Ammon's horn (tissue), 1 donor: ENCODE data around the gene ALOX5AP.

ENCODE experiments used
- DNase-seq: peaks from one replicate; pipeline ENCODE4 v3.0.0-alpha.2; 2016; ENCODE audit warnings: low spot score

Gene ALOX5AP

DNA sequence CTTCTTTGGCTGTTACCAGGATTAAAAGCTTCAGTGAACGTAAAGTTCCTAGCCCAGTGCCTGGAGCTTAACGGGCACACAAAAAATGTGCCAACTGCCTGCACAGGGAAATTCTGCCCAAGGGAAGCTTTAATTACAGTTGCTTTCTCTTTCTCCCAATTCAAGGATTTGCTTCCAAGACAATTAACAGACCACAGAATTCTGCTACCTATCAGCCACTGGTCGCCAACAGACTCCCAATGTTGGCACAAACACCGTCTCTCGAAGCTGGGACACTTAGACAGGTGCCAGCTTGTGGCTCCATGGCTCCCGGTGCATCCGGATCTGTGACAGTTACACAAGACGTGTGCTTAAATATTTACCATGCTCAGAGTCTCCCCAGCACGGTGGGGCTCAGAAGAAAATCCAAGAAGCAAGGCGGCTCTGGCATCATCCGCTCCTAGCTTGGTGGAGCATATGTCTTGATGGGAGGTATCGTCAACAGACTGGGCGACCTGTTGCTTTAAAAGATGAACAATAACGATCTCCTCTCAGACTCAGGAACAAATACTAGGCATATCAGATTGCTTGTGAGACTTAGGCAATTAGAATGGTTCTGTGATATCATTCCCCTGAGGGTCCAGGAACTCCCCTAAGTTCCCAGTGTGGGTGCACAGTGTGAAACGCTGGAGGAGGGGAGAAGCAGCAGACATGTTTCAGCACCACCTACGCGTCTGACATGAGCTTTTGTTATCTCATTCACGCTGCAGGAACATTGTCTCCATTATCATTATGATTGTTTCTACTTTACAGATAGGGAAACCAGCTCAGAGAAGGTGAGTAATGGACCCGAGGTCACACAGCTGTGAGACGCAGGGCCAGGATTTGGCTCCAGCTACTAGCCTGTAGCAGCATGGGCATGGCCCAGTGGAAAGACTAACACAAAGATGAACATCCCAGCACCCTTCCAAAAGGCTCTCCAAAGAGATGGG, 61.6 kb downstream of the ALOX5AP start:
- DNase-seq = no peak

DNA sequence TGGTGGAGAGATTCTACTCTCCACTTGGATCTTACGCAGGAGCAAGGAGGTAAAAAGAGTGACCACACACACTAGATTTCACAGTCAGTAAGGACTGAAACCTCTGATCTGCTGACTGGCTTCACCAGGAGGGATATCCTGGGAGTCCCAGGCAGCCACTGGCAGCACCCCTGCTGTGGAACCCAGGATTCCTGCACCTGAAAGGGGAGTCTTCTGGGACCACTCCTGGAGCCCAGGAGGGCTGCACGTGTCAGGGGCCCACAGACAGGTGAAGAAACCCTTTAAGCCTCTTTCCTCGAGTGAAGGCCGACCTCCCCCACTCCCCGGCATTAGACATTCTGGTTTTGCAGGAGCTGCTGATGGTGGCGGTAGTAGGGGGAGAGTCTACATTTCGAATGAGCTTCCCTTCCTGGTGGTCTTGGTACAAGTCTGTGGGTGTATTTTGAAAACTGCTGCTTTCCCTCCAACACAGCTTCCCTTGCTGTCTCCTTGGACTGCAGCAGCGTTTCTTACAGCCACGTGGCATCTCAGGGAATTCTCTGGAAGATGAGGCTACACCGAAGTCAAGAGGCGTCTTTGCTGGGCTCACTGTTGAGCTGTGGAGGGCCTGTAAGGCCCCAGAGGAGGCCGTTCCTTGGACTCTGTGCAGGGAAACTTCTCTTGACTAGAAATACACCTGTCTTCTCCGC, 62.6 kb downstream of the ALOX5AP start:
- DNase-seq = no peak

DNA sequence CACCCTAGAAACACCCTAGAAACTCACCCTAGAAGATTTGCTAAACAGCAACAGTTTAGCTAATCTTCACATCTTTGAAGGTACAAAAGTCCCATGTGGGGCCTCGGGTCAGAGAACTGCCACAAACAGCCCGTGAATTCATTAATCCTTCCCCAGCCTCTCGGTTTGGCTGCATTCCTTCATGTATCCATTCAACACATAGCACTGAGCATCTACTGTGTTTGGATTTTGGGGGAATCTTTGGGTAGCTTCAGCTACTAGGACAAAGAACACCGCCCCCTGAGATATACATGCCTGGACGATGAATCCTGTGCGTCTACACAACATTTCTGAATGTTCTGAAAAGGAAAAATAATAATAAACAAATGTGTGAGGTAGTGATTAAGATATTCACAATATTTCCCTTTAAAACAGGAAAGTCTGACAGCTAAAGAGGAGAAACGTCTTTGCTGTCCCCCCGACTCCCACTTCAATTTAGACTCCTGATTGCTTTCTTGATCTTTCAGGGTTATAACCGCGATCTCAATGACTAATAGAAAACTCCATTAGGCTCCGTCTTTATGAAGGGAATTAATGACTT, 63.5 kb downstream of the ALOX5AP start:
- DNase-seq = no peak

DNA sequence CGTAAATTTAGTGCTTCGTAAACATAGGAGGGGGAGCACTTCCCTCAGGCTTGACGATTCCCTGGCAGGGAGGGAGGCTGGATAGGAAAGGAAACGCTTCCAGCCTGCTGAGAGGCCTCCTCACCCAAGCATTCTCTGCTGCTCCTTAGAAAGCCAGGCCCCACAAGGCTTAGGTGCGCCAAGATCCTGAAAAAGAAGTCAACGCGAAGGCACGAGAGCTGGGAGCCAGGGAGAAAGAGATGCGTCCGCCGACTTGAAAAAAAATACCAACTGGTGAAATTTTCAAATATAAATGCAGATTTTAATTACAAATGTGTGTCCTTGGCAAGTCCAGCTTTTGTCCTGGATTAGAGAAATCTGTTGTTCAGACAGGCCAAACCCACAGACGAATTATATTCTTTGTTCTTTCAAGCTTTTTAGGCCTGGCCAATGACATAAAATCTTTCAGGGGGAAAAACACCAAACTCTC, 64.0 kb downstream of the ALOX5AP start:
- no peak for DNase-seq

DNA sequence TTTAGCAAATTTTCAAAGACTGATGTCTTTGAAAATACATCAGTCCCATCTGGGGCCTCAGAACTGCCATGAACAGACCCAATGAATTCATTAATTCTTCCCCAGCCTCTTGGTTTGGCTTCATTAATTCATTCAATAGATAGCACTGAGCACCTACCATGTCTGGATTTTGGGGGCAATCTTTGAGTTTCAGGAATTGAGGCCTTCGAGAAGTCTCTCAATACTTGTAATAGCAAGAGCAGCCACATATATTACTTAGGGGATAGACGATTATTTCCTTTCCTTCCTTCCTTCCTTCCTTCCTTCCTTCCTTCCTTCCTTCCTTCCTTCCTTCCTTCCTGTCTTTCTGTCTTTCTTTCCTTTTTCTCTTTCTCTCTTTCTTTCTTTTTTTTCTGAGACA, 64.8 kb downstream of the ALOX5AP start:
- DNase-seq = no peak

DNA sequence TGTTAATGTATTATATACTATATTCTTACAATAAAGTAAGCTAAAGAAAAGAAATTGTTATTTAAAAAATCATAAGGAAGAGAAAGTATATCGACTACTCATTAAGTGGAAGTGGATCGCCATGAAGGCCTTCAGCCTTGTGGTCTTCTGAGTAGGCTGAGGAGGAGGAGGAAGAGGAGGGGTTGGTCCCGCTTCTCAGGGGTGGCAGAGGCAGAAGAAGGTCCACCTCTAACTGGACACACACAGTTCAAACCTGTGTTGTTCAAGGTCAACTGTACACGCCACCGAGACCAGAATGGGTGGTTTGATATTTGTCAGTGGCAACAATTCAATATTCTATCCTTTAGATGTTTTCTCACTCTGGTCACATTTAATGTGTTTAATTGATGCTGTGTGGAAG, 67.2 kb downstream of the ALOX5AP start:
- DNase-seq = no peak

DNA sequence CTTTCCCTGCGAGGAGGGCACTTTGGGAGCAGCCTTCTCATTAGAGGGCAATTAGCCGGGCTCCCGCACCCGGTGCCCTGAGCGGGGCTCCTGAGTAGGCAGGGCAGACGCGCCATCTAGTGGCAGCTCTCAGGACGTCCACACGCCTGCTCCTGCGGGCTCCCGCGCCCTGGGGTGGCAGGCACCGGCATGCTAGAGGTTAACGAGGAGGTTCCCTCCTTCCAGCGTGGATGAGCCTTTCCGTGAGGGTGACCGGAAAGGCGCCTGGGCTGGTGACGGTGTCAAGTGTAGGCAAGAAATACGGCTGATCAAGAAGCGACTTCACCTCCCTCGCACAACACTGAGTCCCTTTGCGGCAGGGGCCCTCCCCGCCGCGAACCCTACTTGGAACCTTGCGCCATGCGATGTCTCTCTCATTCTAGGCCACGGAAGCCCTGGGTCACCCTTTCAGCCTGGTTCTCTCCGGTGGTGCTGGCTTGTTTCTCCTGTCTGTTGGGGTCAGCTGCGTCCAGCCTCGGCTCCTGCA, 67.7 kb downstream of the ALOX5AP start:
- DNase-seq = peak; percentile 91

DNA sequence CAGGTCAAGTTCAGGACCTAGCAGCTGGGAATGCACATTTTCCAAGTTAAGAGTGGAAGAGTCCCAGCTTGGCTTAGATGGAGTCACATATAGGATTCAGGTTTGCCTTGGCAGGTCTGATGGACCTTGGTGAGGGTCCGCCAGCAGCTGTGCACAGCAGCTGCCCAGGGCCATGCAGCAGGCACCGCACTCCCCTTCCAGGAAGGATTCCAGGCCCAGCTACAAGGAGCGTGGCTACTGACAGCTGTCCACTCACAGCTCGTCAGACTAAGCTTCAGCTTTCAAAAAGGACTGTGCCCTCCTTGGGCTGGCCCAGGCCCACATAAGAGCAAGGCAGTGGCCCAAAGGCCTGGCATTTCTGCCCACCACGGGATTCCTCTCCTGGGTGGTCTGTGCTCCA, 68.4 kb downstream of the ALOX5AP start:
- DNase-seq = no peak

DNA sequence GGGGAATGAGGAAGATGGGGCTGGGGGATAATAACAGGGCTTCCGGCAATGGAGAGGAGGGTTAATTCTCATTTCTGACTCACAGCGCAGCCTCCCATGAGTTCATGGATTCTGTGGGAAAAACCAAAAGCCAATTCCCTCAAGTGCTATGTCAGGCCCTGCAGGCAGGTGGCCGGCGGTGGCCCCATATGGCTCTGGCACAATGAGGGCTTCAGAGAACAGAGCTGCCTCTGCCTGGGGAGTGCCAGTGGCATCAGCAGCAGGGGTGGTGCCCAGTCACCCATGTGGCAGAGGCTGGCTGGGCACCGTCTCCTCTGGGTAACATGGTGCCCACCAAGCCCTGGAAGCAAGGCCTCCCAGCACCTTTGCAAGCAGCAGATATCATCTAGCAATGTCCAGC, 69.1 kb downstream of the ALOX5AP start:
- DNase-seq = no peak

DNA sequence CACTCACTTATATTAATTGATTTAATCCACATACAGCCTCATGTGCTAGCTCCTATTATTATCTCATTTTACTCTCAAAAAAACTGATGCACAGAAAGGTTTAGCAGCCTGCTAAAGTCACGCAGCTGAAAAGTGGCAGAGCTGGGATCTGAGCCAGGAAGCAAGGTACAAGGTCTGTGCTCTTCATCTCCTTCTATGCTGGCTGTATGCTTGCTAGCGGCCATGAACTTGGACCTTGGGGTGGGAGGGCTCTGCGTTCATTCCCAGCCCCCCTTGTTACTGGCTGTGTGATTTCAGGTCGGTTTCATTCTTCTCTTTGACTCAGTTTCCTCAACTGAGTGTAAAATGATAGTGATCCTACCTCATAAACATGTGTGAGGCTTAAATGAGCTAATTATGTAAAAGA, 69.8 kb downstream of the ALOX5AP start:
- no peak for DNase-seq

DNA sequence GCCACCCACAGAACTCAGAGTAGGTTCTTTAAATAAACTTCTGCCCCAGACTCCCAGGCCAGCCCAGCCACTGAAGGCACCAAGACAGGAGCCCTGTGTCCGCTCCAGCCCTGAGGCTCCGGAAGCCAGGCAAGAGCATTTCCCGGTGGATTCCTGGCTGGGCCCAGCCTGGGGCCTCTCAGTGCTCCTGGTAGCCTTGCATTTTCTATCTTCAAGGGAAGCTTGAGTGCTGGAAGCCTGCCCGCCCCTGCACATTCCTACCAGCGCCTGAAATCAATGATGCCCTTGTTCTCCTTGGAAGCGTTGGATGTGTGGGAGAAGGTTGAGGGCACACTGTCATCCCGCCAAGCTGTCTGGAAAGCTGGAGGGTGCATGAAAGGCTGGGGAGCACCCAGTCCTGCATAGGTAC, 70.3 kb downstream of the ALOX5AP start:
- DNase-seq = peak; percentile 72

DNA sequence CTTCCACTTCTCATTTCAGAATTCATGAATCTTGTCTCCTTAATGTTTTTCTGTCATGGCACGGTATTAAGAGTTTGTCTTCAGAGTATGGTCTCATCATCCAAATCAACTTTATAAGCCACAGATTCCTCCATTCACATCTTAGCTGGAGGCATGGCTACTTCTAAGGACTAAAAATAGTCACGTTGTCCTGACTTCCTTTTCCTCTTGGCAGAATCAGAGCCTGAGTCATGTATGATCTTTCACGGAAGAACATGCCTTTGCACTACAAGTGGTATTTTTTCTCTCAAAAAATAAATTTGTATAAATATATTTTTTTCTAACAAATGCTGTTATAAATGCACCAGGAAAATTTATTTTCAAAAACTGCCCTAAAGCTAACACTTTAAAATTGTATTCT, 71.4 kb downstream of the ALOX5AP start:
- DNase-seq = no peak

DNA sequence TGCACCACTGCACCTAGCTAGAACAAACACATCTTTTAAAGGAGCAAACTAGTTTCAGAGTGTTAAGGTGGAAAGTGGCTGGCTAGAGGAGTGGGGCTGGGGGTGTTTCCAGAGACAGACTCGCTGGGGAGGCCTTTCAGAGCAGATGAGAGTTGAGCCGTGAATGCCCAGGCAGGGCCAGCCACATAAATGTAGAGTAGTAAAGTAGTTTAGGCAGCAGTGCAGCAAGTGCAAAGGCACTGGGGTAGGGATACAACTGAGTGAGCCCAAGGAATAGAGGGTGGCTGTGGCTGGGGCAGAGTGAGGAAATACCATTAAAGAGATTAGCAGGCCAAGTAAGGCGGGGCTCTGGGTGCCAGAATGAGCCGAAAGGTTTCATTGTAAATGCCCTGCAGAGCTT, 72.0 kb downstream of the ALOX5AP start:
- DNase-seq = no peak

DNA sequence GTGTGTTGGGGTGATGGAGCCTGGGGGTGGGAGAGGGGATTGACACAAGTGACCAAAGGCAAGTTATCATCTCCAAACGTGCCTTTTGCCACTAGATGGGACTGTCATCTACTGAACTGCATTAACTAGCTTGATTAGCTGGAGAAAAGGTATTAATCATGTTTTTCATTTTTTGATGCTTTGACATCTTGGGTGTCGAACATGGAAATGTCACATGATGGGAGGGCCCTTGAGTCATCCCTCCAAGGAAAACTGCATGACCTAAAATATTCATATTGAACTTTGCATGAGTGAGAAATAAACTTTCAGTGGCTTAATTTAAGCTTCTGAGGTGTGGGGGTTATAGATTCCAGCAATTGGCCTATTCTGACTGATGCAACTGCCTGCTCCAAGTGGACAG, 73.3 kb downstream of the ALOX5AP start:
- DNase-seq = no peak

DNA sequence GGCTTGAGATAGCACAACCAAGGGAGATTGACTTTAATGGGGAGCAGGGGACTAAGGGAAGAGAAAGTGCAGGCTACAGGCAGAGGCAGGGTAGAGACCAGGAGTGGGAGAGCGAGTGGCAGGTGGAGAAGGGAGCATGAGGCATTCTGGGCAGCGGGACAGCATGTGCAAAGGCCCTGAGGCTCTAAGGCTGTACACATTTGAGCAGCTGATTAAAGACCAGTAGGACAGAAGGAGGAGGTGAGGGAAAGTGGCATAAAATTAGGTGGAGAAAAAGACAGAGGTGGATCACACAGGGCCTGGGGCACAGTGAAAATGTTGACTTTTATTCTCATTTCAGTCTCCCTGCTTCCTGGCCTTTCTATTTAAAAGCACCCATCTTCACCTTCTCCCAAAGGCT, 74.4 kb downstream of the ALOX5AP start:
- no peak for DNase-seq

DNA sequence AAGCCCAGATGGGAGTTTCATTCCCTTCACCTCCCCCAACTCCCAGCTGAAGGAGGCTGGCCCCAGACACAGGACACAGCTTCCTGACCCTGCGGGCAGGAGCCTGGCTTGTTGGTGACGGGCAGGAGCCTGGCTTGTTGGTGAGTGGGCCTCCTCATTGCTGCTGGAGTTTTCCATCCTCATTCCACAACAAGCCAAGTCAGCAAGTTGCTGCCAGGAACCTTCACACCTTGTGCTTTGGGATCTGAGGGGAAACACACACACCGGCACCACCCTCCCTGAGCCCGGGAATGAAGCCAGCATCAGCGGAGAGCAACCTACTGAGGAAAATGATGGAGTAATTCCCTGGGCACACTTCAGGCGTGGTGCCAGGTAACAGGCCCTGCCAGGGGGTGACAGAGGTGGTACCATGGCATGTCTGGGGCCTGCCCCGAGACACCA, 74.9 kb downstream of the ALOX5AP start:
- DNase-seq = no peak

DNA sequence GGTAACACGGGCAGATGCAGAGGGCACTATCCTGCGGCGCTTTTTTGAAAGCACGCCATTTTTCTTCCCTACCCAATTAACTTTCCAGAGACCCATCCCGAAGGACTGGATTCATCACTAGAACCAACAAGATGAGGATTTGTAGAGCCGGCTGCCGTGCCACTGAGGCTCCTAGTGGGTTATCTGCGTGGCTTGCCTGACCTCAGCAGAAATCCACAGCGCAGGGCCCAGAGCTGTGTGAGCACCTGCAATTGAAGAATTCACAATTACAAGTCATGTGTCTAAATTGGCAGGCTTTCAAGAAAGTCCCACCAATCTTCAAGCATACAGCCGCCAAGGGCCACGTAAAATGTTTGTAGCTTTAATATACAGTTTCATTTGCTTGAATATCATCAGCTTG, 75.5 kb downstream of the ALOX5AP start:
- DNase-seq = no peak
